Erythroblast (primary cell): ENCODE results near the gene XPO6.

Experiments
- GATA1 ChIP-seq: IDR thresholded peaks from 2 replicates; pipeline ENCODE4 v1.6.1; 2011; ENCODE audit warnings: low read depth, mild to moderate bottlenecking, control low read depth, low read length, moderate library complexity
- POLR2A ChIP-seq: IDR thresholded peaks from 2 replicates; pipeline ENCODE4 v1.6.1; 2011; ENCODE audit warnings: mild to moderate bottlenecking, low read length

DNA sequence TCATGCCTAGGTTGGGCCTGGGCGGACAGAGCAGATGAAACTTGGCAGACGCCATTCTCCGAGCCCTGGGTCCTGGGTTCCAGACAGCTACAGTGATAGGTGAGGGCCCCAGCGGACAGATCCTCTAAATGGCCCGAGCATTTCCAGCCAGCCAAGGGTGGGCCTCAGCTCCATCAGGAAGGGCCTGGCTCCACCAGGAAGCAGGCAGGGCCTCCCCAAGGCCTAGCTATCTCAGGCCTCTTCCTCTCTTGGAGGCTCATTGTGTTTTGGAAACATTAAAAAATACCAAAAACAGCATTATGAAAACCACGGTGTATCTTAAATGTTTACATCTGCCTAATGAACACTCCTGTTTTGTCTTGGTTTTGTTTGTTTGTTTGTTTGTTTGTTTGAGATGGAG, 42.4 kb upstream of the XPO6 start:
- TF ChIP-seq POLR2A (no peak), GATA1 (no peak)
